ENCODE results near the gene NRG4. TPM values are rescaled to one million over a fixed set of nuclear protein-coding genes. Genes with fewer than 3 reads are reported as not detected.

NRG4 gene
- total and polyA plus RNA-seq, 2 donors (not counting 3 experiments of a cell fraction or from before 2014, with no cell fraction given): not detected

DNA sequence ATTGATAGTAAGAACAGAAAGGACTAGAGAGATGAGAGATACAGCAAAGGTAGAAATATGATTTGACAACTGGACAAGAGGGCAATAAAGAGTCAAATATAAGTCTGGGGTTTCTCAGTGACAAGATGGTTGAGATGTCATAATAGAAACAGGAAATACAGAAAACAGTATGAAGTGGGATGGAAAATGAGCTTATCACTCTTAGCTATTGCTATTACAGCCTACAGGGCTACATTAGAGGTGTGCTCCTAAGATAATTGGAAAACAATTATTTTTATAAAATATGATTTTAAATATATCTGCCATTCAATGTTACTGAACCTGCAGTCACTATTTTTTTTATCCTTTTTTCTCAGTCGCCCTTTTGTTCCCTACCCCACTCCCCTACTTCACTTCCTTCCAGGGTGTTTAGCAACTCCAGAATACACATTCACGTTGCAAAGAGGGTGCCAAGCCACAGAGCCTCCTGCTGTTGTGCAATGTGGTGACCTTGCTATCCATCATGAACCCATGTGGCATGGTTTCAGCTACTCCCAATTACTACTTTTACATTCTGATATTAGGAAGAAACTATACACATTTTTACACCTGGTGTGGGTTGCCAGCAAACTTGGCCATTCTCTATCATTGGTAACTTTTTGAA is 6.0 kb downstream of the NRG4 start:
- H2AFZ ChIP-seq (ENCODE audit: low read depth, low read length): no peak overlapping the region
- no peaks in the 10 kb centered on the region for H3K4me1 ChIP-seq (ENCODE audit: control insufficient read depth, extremely low read depth, insufficient read depth, low read length)
- H3K36me3 ChIP-seq (ENCODE audit: control insufficient read depth in 2 of 2, extremely low read depth in 1 of 2, insufficient read depth in 2 of 2, low read length in 2 of 2): no peaks in the 10 kb centered on the region
- dilution Hi-C loops (cut with MboI; ENCODE audit: extremely low pct_ligation_motif_present, low sequenced_read_pairs) (no loop called here), intact Hi-C loops (cut with micrococcal nuclease) (no loop called here)
- FAIRE-seq: no peak
- H3K27me3 ChIP-seq (ENCODE audit: control insufficient read depth in 2 of 2, insufficient read depth in 2 of 2, low read length in 2 of 2): peaks cover 3 to 28% of the 10 kb centered on the region in 2 experiments
- ChIA-PET POLR2A (no interaction called here), CTCF (interaction anchor here (0.7 to 1.2 kb wide), 2 partner anchors 11 to 16 kb away, joined by 3 read pairs; no protein-coding TSS in a partner anchor)
- no peak for TF ChIP-seq EZH2 (IDR thresholded peaks at IDR 0.05; ENCODE audit: borderline replicate concordance, low read depth, low read length, severe bottlenecking)
- no peak for TF ChIP-seq POLR2AphosphoS5 (IDR thresholded peaks at IDR 0.05; ENCODE audit: insufficient read depth, low read depth, low read length)
- no peak for TF ChIP-seq JUN (IDR thresholded peaks at IDR 0.05; ENCODE audit: borderline replicate concordance, insufficient read depth, insufficient read length, low read depth)
- no peak for TF ChIP-seq FOS (IDR thresholded peaks at IDR 0.05; ENCODE audit: borderline replicate concordance, insufficient read depth, low read length)
- no peak for TF ChIP-seq GATA2 (IDR thresholded peaks at IDR 0.05; ENCODE audit: insufficient read depth, insufficient read length, low read depth, low read length)
- TF ChIP-seq, protein P1, sequence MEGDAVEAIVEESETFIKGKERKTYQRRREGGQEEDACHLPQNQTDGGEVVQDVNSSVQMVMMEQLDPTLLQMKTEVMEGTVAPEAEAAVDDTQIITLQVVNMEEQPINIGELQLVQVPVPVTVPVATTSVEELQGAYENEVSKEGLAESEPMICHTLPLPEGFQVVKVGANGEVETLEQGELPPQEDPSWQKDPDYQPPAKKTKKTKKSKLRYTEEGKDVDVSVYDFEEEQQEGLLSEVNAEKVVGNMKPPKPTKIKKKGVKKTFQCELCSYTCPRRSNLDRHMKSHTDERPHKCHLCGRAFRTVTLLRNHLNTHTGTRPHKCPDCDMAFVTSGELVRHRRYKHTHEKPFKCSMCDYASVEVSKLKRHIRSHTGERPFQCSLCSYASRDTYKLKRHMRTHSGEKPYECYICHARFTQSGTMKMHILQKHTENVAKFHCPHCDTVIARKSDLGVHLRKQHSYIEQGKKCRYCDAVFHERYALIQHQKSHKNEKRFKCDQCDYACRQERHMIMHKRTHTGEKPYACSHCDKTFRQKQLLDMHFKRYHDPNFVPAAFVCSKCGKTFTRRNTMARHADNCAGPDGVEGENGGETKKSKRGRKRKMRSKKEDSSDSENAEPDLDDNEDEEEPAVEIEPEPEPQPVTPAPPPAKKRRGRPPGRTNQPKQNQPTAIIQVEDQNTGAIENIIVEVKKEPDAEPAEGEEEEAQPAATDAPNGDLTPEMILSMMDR (IDR thresholded peaks at IDR 0.05; ENCODE audit: extremely low read depth in 1 of 2, insufficient read depth in 1 of 2, low read depth in 1 of 2, low read length in 2 of 2): no peak
- TF ChIP-seq, protein P2, sequence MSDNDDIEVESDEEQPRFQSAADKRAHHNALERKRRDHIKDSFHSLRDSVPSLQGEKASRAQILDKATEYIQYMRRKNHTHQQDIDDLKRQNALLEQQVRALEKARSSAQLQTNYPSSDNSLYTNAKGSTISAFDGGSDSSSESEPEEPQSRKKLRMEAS (IDR thresholded peaks at IDR 0.05; ENCODE audit: insufficient read depth, insufficient read length): no peak
- TF ChIP-seq POLR2A (IDR thresholded peaks at IDR 0.05; ENCODE audit: low read depth, low read length): no peak
- TF ChIP-seq MYC (IDR thresholded peaks at IDR 0.05; ENCODE audit: low read depth, low read length): no peak
- no peaks in the 10 kb centered on the region for H3K9me3 ChIP-seq (replicated peaks; ENCODE audit: control insufficient read depth, insufficient read depth, low read length)
- no peak overlapping the region for H3K4me3 ChIP-seq (replicated peaks in 1 of 3; ENCODE audit: insufficient read depth in 1 of 3, low read depth in 1 of 3, low read length in 3 of 3)
- DNase-seq (ENCODE audit: low read depth, low spot score): no peak
- BruUV-seq (replicated peaks): no TSS peak
- no peak overlapping the region for H3K9ac ChIP-seq (replicated peaks; ENCODE audit: extremely low read depth, insufficient read depth, low read length)
- no peaks in the 10 kb centered on the region for H3K9me1 ChIP-seq (replicated peaks; ENCODE audit: control insufficient read depth, extremely low read depth, insufficient read depth, low read length)
- H3K27ac ChIP-seq (ENCODE audit: insufficient read depth, low read depth, low read length): no peak overlapping the region
- no peaks in the 10 kb centered on the region for H3K79me2 ChIP-seq (ENCODE audit: control insufficient read depth, insufficient read depth, low read length)
- H3K4me2 ChIP-seq (ENCODE audit: insufficient read depth, low read length): no peak overlapping the region
- H4K20me1 ChIP-seq (replicated peaks; ENCODE audit: control insufficient read depth, extremely low read depth, insufficient read depth, low read length): no peaks in the 10 kb centered on the region
